ACHN (cell line): ENCODE data around the gene MPHOSPH6.
"Not testable (repeated sequence)": the region's sequence is repeated elsewhere in the genome, so short reads cannot be mapped to it uniquely, and the experiment has no call there.

Experiments used
- DNase-seq: peaks from one replicate; pipeline ENCODE4 v3.0.0-alpha.2; 2015
- in situ Hi-C: cut with HindIII; loops from 2 replicates; pipeline ENCODE4 v1.10.0; 2017; ENCODE audit warnings: low sequenced_read_pairs, low pct_ligation_motif_present, low pct_unique_long_range_greater_than_20kb

Gene MPHOSPH6

GRCh38 chr16:82178352-82178751, 8.3 kb upstream of the MPHOSPH6 start:
- in situ Hi-C loops, result no loop called here
- no peak for DNase-seq

- in situ Hi-C loops, result no loop called here
- DNase-seq, result no peak
Measured at GRCh38 chr16:82177555-82177954, 7.5 kb upstream of the MPHOSPH6 start.

DNA sequence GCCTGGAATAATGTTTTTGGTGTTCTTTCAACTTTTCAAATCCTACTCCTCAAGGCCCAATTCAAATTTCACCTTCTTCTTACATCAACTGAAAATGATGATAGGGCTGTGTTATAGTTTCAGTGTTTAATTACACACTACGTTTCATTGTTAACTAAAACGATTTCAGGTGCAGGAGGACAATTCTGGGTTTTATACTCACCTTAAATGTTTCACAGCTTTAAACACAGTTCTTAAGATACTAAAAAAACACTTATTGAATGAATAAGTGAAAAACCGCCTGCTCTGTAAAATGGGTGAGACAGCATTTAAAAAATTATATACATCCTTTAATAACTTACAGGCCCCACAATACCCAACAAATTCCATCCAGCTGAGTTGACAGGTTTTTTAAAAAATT, 6.2 kb upstream of the MPHOSPH6 start:
- DNase-seq, result no peak
- in situ Hi-C loops, result no loop called here

GRCh38 chr16:82175627-82176026, 5.6 kb upstream of the MPHOSPH6 start:
- DNase-seq, result no peak
- in situ Hi-C loops, result no loop called here

DNA sequence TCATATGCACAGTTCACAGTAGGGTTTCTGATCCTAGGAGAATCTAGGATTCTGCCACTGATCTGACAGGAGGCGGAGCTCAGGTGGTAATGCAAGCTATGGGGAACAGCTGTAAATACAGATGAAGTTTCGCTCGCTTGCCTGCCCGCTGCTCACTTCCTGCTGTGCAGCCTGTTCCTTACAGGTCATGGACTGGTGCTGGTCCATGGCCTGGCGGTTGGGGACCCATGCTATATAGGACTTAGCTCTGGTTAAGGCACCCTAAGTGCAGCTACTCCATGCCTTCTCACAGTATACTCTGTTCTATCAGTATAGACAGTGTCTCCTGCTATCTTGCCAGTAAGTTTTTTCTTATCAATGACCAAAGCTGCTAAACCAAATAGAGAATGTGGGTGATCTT, 2.4 kb downstream of the MPHOSPH6 start:
- in situ Hi-C loops, result no loop called here
- DNase-seq, result no peak

- DNase-seq, result no peak
- in situ Hi-C loops, result no loop called here
Measured at GRCh38 chr16:82160226-82160625, 9.8 kb downstream of the MPHOSPH6 start.

DNA sequence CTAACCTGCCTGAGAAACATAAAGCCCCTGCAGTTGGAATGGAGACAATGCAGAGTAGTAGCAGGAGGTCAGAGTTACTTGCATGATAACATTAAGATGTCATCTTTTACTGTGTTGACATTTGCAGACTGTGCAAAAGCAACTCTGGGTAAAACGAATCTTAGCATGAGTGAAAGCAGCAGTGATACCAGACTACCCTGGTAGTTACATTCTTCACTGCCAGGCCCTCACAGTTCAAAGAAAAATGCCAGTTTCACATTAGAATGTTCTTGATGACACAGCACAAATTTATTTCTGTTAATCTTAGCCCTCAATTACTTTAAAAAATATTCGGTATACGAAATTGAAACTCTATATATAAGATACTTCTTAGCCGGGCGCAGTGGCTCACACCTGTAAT, 12.2 kb downstream of the MPHOSPH6 start:
- in situ Hi-C loops, result no loop called here
- no peak for DNase-seq

- DNase-seq, result no peak
- in situ Hi-C loops, result no loop called here
Measured at GRCh38 chr16:82157534-82157812, 12.6 kb downstream of the MPHOSPH6 start.

DNA sequence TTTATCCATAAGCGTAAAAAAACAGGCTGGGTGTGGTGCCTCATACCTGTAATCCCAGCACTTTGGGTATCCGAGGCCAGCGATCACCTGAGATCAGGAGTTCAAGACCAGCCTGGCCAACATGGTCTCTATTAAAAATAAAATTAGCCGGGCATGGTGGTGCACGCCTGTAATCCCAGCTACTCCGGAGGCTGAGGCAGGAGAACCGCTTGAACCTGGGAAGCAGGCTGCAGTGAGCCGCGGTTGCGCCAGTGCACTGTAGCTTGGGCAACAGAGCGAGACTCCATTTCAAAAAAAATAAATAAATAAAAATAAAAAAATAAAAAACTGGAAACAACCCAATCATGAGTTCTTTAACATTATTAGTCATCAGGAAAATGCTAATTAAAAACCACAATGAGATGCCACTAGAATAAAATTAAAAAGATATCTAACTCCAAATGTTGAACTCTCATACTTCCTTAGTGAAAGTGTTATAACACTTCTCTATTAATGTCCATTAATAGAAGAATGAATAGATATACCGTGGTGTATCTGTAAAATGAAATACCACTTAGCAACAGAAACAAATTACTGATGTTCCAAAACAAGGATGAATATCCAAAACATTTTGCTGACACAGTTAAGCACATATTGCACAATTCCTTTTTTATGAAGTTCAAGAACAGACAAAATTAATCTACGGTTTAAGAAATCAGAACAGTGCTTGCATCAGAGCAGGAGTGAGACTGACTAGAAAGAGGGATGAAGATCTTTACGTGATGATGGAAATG, 13.1 kb downstream of the MPHOSPH6 start:
- DNase-seq, result no peak
- in situ Hi-C loops, result no loop called here

DNA sequence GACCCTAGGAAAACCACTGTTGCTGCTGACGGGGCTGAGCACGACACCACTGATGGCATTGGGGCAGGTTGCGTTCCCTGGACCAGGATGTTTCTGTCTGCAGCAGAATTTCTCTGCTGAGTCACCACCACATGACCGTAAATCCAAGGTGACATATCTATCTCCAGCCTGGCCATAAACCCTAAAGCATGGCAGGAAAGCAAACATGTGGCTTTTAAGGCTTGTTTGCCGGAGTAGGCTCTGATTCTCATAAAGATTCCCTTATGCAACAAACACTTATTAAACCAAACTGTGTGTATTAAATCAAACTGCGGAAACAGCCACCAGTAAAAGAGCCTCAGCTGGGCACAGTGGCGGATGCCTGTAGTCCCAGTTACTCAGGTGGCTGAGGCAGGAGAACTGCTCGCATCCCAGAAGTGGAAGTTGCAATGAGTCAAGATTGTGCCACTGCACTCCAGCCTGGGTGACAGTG, 17.3 kb downstream of the MPHOSPH6 start:
- in situ Hi-C loops, result no loop called here
- no peak for DNase-seq

DNA sequence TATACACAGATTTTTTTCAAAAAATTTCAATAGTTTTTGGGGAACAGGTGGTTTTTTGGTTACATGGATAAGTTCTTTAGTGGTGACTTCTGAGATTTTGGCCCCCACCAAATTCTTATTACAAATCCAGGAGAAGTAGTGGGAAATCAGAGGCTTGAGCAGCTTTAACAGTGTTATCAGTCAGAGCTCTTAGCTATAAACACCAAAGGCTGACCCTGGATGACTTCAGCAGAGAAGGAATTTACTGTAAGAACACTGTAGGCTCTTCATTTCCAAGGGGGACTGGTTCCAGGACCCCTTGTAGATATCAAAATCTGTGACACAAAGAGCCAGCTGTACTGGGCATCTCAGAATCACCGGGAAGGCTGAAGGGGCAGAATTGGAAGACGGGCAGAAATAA, 17.8 kb downstream of the MPHOSPH6 start:
- in situ Hi-C loops, result no loop called here
- no peak for DNase-seq

- DNase-seq, result no peak
- in situ Hi-C loops, result no loop called here
Measured at GRCh38 chr16:82150549-82150948, 19.5 kb downstream of the MPHOSPH6 start.

DNA sequence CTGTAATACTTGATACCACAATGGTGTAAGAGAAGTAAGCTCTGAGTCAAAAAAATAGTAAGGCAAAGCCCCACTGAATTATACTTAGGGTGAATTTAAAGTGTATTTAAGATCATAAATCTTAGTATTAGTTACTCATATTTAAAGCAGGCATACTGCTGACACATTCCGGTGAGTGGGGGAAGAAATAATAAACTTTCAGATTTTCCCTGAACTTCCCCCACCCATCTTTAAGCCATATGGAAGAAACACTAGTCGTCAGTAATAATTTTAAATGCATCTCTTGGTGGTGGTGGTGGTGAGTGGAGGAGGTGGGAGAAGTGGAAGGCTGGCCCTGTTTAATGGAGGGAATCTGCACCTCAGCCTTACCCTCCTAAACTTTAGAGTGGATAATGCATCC, 20.5 kb downstream of the MPHOSPH6 start:
- no peak for DNase-seq
- in situ Hi-C loops, result no loop called here

DNA sequence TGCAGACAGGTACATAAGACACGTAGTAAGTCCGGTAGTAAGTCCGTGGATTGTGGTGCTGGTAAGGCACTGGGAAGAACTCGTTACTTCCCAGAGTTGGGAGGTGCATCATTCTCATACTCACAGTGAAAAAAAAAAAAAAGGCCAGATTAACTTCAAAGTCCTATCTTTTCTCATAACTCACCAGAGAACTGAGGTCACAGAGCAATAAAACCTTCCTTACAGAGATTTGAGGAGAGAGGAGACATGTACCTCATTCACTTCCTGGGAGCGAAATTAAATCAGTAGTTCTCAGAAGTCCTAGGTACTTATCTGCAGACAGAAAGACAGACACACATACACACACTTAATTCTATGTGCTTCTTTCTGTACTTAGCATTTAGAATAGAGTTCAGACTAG, 22.5 kb downstream of the MPHOSPH6 start:
- no peak for DNase-seq
- in situ Hi-C loops, result no loop called here

- no peak for DNase-seq
- in situ Hi-C loops, result no loop called here
Measured at GRCh38 chr16:82146957-82147356, 23.1 kb downstream of the MPHOSPH6 start.

GRCh38 chr16:82146556-82146955, 23.5 kb downstream of the MPHOSPH6 start:
- in situ Hi-C loops, result no loop called here
- DNase-seq, result no peak

GRCh38 chr16:82139286-82139571, 30.8 kb downstream of the MPHOSPH6 start:
- DNase-seq, in situ Hi-C loops: not testable (repeated sequence)

DNA sequence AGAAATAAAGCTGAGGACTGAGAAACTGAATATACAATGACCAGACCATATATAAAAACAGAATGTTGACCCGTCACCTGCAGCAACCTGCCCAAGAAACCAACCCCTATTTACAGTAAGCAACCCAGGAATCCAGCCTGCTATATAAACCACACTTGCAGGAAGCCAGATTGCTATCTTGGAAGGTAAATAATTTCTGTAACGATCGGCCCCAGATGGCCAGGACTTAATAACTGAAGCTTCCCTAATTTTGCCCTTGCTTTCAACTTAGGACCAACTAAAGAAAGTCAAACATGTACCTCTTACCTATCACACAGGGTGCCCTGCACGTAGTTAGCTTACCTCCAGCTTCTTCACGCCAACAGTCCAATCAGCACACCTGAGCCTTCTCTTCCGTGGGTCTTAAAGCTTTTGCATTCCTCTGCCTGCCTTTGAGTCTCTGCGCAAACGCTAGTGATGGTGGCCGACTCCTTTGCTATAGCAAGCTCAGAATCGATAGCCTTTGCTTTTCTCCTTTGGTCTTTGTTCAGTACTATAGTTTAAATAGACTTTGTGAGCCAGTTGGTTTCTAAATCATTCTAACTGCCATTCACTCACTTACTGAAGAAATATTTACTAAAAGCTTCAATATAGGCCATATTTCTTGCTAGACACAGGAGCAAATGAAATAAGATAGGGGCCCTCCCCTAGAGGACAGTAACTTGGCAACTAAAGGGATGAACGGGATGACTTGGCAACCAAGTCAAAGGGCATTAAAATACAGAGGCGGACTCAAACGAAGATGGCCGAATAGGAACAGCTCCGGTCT, 31.3 kb downstream of the MPHOSPH6 start:
- in situ Hi-C loops, result no loop called here
- DNase-seq, result peak; percentile 16

DNA sequence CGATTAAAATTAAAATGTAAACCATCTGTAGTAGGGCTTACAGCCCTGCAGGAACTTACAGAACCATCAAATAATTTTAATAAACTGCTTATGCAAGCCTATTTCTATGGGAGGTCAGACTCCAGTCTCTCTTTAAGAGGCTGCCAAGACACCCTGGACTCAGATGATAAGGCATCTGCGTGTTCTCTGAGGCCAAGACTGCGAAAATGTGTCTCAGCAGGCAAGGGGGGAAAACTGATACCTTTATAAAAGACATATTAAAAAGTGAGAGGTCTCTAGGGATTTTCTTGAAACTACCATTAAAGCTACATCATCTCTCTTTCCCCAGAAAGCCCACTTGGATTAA, 32.2 kb downstream of the MPHOSPH6 start:
- DNase-seq, result no peak
- in situ Hi-C loops, result no loop called here
